ENCODE results near the gene CTSD. TPM values are rescaled to one million over a fixed set of nuclear protein-coding genes. Genes with fewer than 3 reads are reported as not detected.
"Not testable (repeated sequence)": the region's sequence is repeated elsewhere in the genome, so short reads cannot be mapped to it uniquely, and the experiment has no call there.

The CTSD gene
- total RNA-seq, 5 donors from 2014 or later (not counting 1 experiment from before 2014, with no cell fraction given) = 91.9 to 187 (median 163) TPM

- no peaks in the 10 kb centered on the region for H3K36me3 Mint-ChIP-seq
- peaks cover 19 to 28% of the 10 kb centered on the region in 2 donors for H3K27me3 Mint-ChIP-seq
- ATAC-seq (replicated peaks in 1 of 4) (no peak), DNase-seq (no peak)
- ChIA-PET POLR2A (no interaction called here), CTCF (no interaction called here)
- 92% methylated on average over 8 of the region's 15 CpGs for WGBS (ENCODE audit: insufficient coverage)
- H3K4me3 Mint-ChIP-seq = no peak overlapping the region
- H3K4me1 ChIP-seq (ENCODE audit: control insufficient read depth in 1 of 2, extremely low read depth in 1 of 2, insufficient read depth in 2 of 2, low read length in 2 of 2) = no peaks in the 10 kb centered on the region
- H3K27ac Mint-ChIP-seq = no peak overlapping the region
- no peaks in the 10 kb centered on the region for H3K36me3 ChIP-seq (ENCODE audit: control insufficient read depth in 2 of 2, extremely low read depth in 1 of 2, insufficient read depth in 1 of 2, low read length in 1 of 2)
- no peaks in the 10 kb centered on the region for H3K9me3 Mint-ChIP-seq
- peaks cover under 1 to 22% of the 10 kb centered on the region in 2 experiments for H3K27me3 ChIP-seq (replicated peaks in 1 of 2; ENCODE audit: control insufficient read depth in 2 of 2, extremely low read depth in 1 of 2, insufficient read depth in 2 of 2, low read length in 1 of 2)
- no peak overlapping the region for H3K4me3 ChIP-seq (ENCODE audit: control insufficient read depth in 1 of 2, extremely low read depth in 1 of 2, low read length in 1 of 2)
- no peak overlapping the region for H3K27ac ChIP-seq (ENCODE audit: low read length)
- no peaks in the 10 kb centered on the region for H3K4me1 Mint-ChIP-seq
- no peaks in the 10 kb centered on the region for H3K9me3 ChIP-seq
These were observed 41.8 kb upstream of the CTSD start for GRCh38 chr11:1805525-1805924.

GRCh38 chr11:1803835-1804519 lies 40.2 kb upstream of the CTSD start:
- H3K27ac ChIP-seq (ENCODE audit: low read length); H3K4me1 ChIP-seq (ENCODE audit: control insufficient read depth in 1 of 2, extremely low read depth in 1 of 2, insufficient read depth in 2 of 2, low read length in 2 of 2); H3K9me3 ChIP-seq; H3K4me1 Mint-ChIP-seq; ATAC-seq (replicated peaks in 1 of 4); H3K4me3 Mint-ChIP-seq; H3K27ac Mint-ChIP-seq; H3K36me3 Mint-ChIP-seq; H3K36me3 ChIP-seq (ENCODE audit: control insufficient read depth in 2 of 2, extremely low read depth in 1 of 2, insufficient read depth in 1 of 2, low read length in 1 of 2); H3K4me3 ChIP-seq (ENCODE audit: control insufficient read depth in 1 of 2, extremely low read depth in 1 of 2, low read length in 1 of 2); H3K9me3 Mint-ChIP-seq; CTCF ChIA-PET; DNase-seq: not testable (repeated sequence)
- peaks cover 19 to 28% of the 10 kb centered on the region in 2 donors for H3K27me3 Mint-ChIP-seq
- WGBS (ENCODE audit: insufficient coverage) = 91% methylated on average over 10 of the region's 42 CpGs
- peaks cover 0 to 32% of the 10 kb centered on the region in 2 experiments for H3K27me3 ChIP-seq (replicated peaks in 1 of 2; ENCODE audit: control insufficient read depth in 2 of 2, extremely low read depth in 1 of 2, insufficient read depth in 2 of 2, low read length in 1 of 2)
- POLR2A ChIA-PET = interaction anchor here in 1 of 2 donors (0.6 kb wide), 1 partner anchor 381 kb away, joined by 3 read pairs; no protein-coding TSS in a partner anchor

GRCh38 chr11:1803246-1803645 lies 39.5 kb upstream of the CTSD start:
- Mint-ChIP-seq H3K9me3 (no peaks in the 10 kb centered on the region), H3K27me3 (peaks cover 22 to 33% of the 10 kb centered on the region in 2 donors), H3K36me3 (no peaks in the 10 kb centered on the region), H3K4me3 (no peak overlapping the region), H3K4me1 (no peaks in the 10 kb centered on the region), H3K27ac (no peak overlapping the region)
- DNase-seq (no peak), ATAC-seq (replicated peaks in 1 of 4) (no peak)
- Histone ChIP-seq H3K9me3 (no peaks in the 10 kb centered on the region), H3K4me1 (ENCODE audit: control insufficient read depth in 1 of 2, extremely low read depth in 1 of 2, insufficient read depth in 2 of 2, low read length in 2 of 2) (no peaks in the 10 kb centered on the region), H3K36me3 (ENCODE audit: control insufficient read depth in 2 of 2, extremely low read depth in 1 of 2, insufficient read depth in 1 of 2, low read length in 1 of 2) (no peaks in the 10 kb centered on the region), H3K4me3 (ENCODE audit: control insufficient read depth in 1 of 2, extremely low read depth in 1 of 2, low read length in 1 of 2) (no peak overlapping the region), H3K27me3 (replicated peaks in 1 of 2; ENCODE audit: control insufficient read depth in 2 of 2, extremely low read depth in 1 of 2, insufficient read depth in 2 of 2, low read length in 1 of 2) (peaks cover 0 to 32% of the 10 kb centered on the region in 2 experiments), H3K27ac (ENCODE audit: low read length) (no peak overlapping the region)
- ChIA-PET CTCF (no interaction called here), POLR2A (interaction anchor here in 1 of 2 donors (0.6 kb wide), 1 partner anchor 382 kb away, joined by 3 read pairs; no protein-coding TSS in a partner anchor)
- WGBS (ENCODE audit: insufficient coverage) = 92% methylated on average over 20 of the region's 20 CpGs

GRCh38 chr11:1797391-1798125 lies 33.8 kb upstream of the CTSD start:
- no peak for ATAC-seq (replicated peaks in 1 of 4)
- H3K9me3 Mint-ChIP-seq = peaks cover 0 to 4% (median 0%) of the 10 kb centered on the region in 3 donors
- H3K4me1 Mint-ChIP-seq = peaks cover 0 to 4% (median 4%) of the 10 kb centered on the region in 3 donors

GRCh38 chr11:1796413-1797011 lies 32.8 kb upstream of the CTSD start:
- Histone ChIP-seq H3K4me3 (ENCODE audit: control insufficient read depth in 1 of 2, extremely low read depth in 1 of 2, low read length in 1 of 2) (no peak overlapping the region), H3K4me1 (ENCODE audit: control insufficient read depth in 1 of 2, extremely low read depth in 1 of 2, insufficient read depth in 2 of 2, low read length in 2 of 2) (peaks cover 0 to 4% of the 10 kb centered on the region in 2 experiments), H3K27me3 (replicated peaks in 1 of 2; ENCODE audit: control insufficient read depth in 2 of 2, extremely low read depth in 1 of 2, insufficient read depth in 2 of 2, low read length in 1 of 2) (peaks cover 0 to 30% of the 10 kb centered on the region in 2 experiments), H3K36me3 (ENCODE audit: control insufficient read depth in 2 of 2, extremely low read depth in 1 of 2, insufficient read depth in 1 of 2, low read length in 1 of 2) (no peaks in the 10 kb centered on the region), H3K9me3 (no peaks in the 10 kb centered on the region), H3K27ac (ENCODE audit: low read length) (no peak overlapping the region)
- peaks cover 0 to 7% (median 6%) of the 10 kb centered on the region in 3 donors for H3K4me1 Mint-ChIP-seq
- H3K36me3 Mint-ChIP-seq = peaks cover 2% of the 10 kb centered on the region
- peaks cover 0 to 6% (median 0%) of the 10 kb centered on the region in 3 donors for H3K9me3 Mint-ChIP-seq
- ATAC-seq (replicated peaks in 1 of 4) (no peak), DNase-seq (no peak)
- no peak overlapping the region for H3K27ac Mint-ChIP-seq
- ChIA-PET CTCF (no interaction called here), POLR2A (interaction anchor here in 1 of 2 donors (0.5 kb wide), 1 partner anchor 10 kb away, joined by 4 read pairs; no protein-coding TSS in a partner anchor)
- no peak overlapping the region for H3K4me3 Mint-ChIP-seq
- H3K27me3 Mint-ChIP-seq = peaks cover 18 to 35% of the 10 kb centered on the region in 2 donors
- 80% methylated on average over 12 of the region's 12 CpGs for WGBS (ENCODE audit: insufficient coverage)

More at GRCh38 chr11:1797391-1798125, 33.8 kb upstream of the CTSD start:
- no peak overlapping the region for H3K4me3 ChIP-seq (ENCODE audit: control insufficient read depth in 1 of 2, extremely low read depth in 1 of 2, low read length in 1 of 2)
- no peaks in the 10 kb centered on the region for H3K9me3 ChIP-seq
- peaks cover 0 to 31% of the 10 kb centered on the region in 2 experiments for H3K27me3 ChIP-seq (replicated peaks in 1 of 2; ENCODE audit: control insufficient read depth in 2 of 2, extremely low read depth in 1 of 2, insufficient read depth in 2 of 2, low read length in 1 of 2)
- no peaks in the 10 kb centered on the region for H3K4me1 ChIP-seq (ENCODE audit: control insufficient read depth in 1 of 2, extremely low read depth in 1 of 2, insufficient read depth in 2 of 2, low read length in 2 of 2)
- no peaks in the 10 kb centered on the region for H3K36me3 ChIP-seq (ENCODE audit: control insufficient read depth in 2 of 2, extremely low read depth in 1 of 2, insufficient read depth in 1 of 2, low read length in 1 of 2)
- WGBS (ENCODE audit: insufficient coverage) = 89% methylated on average over 8 of the region's 14 CpGs
- Mint-ChIP-seq H3K36me3 (peaks cover 1% of the 10 kb centered on the region), H3K4me3 (no peak overlapping the region), H3K27me3 (peaks cover 18 to 32% of the 10 kb centered on the region in 2 donors), H3K27ac (no peak overlapping the region)
- ChIA-PET CTCF (no interaction called here), POLR2A (no interaction called here)
- DNase-seq = no peak
- no peak overlapping the region for H3K27ac ChIP-seq (ENCODE audit: low read length)

- DNase-seq = no peak
- Mint-ChIP-seq H3K4me3 (no peak overlapping the region), H3K4me1 (peaks cover 0 to 7% (median 6%) of the 10 kb centered on the region in 3 donors), H3K27me3 (peaks cover 10 to 25% of the 10 kb centered on the region in 2 donors), H3K36me3 (peaks cover 2% of the 10 kb centered on the region), H3K9me3 (peaks cover 0 to 6% (median 0%) of the 10 kb centered on the region in 3 donors), H3K27ac (no peak overlapping the region)
- CTCF ChIA-PET = interaction anchor here in 1 of 2 donors (0.8 kb wide), 1 partner anchor 99 kb away, joined by 3 read pairs; no protein-coding TSS in a partner anchor
- Histone ChIP-seq H3K36me3 (ENCODE audit: control insufficient read depth in 2 of 2, extremely low read depth in 1 of 2, insufficient read depth in 1 of 2, low read length in 1 of 2) (no peaks in the 10 kb centered on the region), H3K27me3 (replicated peaks in 1 of 2; ENCODE audit: control insufficient read depth in 2 of 2, extremely low read depth in 1 of 2, insufficient read depth in 2 of 2, low read length in 1 of 2) (peaks cover 0 to 20% of the 10 kb centered on the region in 2 experiments), H3K4me3 (ENCODE audit: control insufficient read depth in 1 of 2, extremely low read depth in 1 of 2, low read length in 1 of 2) (no peak overlapping the region), H3K9me3 (no peaks in the 10 kb centered on the region), H3K4me1 (ENCODE audit: control insufficient read depth in 1 of 2, extremely low read depth in 1 of 2, insufficient read depth in 2 of 2, low read length in 2 of 2) (peaks cover 0 to 4% of the 10 kb centered on the region in 2 experiments), H3K27ac (ENCODE audit: low read length) (no peak overlapping the region)
- WGBS (ENCODE audit: insufficient coverage) = 100% methylated on average over 1 of the region's 3 CpGs
- POLR2A ChIA-PET = no interaction called here
- no peak for ATAC-seq (replicated peaks in 1 of 4)
These were observed 29.4 kb upstream of the CTSD start for GRCh38 chr11:1793081-1793480.
